WTC11 (cell line): ENCODE results near the gene B3GNT8.

Experiments
- CBFB ChIP-seq: sonication (generic); formaldehyde crosslinking; IDR thresholded peaks from 2 replicates; pipeline ENCODE4 v1.8.1; 2022; ENCODE audit warnings: mild to moderate bottlenecking, low read depth, missing genetic modification reagents
- CREM ChIP-seq: sonication (generic); formaldehyde crosslinking; IDR thresholded peaks from 2 replicates; pipeline ENCODE4 v1.8.1; 2022; ENCODE audit warnings: mild to moderate bottlenecking, missing genetic modification reagents, moderate library complexity
- TF ChIP-seq, protein P1 (sequence below): sonication (generic); formaldehyde crosslinking; IDR thresholded peaks from 2 replicates; pipeline ENCODE4 v1.8.0; 2022; ENCODE audit warnings: mild to moderate bottlenecking, missing genetic modification reagents

DNA sequence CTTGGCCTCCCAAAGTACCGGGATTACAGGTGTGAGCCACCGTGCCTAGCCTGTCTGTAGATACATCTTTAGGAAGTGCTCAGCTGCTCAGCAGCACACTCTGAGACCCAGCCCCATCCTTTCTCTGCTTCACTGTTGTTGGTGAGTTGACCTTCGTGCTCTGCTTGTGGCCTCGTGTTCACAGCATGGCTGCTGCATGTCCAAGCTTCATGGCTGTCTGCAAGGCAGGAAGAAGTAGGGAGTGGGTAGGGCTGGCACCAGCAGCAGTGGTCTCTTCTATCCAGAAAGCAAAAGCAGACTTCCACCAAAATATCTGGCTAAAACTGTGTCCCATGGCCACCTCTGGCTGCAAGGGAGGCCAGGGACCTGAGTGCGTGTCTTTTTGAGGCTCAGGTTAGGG lies 14.2 kb downstream of the B3GNT8 start:
- TF ChIP-seq CBFB (CRISPR knock-in tag) (no peak), CREM (no peak)
- TF ChIP-seq, protein P1, sequence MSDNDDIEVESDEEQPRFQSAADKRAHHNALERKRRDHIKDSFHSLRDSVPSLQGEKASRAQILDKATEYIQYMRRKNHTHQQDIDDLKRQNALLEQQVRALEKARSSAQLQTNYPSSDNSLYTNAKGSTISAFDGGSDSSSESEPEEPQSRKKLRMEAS (CRISPR knock-in tag): no peak
